HG02588 (cell line): ENCODE measurements around the gene HJURP.
"Not testable (repeated sequence)": the region's sequence is repeated elsewhere in the genome, so short reads cannot be mapped to it uniquely, and the experiment has no call there.

ENCODE experiments used
- ATAC-seq: cut with Tn5 transposase; IDR thresholded peaks from one replicate; pipeline ENCODE4 v1.9.1; 2021; ENCODE audit warnings: mild to moderate bottlenecking, moderate library complexity; ENCODE audit not compliant: unreplicated experiment

HJURP gene, protein sequence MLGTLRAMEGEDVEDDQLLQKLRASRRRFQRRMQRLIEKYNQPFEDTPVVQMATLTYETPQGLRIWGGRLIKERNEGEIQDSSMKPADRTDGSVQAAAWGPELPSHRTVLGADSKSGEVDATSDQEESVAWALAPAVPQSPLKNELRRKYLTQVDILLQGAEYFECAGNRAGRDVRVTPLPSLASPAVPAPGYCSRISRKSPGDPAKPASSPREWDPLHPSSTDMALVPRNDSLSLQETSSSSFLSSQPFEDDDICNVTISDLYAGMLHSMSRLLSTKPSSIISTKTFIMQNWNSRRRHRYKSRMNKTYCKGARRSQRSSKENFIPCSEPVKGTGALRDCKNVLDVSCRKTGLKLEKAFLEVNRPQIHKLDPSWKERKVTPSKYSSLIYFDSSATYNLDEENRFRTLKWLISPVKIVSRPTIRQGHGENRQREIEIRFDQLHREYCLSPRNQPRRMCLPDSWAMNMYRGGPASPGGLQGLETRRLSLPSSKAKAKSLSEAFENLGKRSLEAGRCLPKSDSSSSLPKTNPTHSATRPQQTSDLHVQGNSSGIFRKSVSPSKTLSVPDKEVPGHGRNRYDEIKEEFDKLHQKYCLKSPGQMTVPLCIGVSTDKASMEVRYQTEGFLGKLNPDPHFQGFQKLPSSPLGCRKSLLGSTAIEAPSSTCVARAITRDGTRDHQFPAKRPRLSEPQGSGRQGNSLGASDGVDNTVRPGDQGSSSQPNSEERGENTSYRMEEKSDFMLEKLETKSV

DNA sequence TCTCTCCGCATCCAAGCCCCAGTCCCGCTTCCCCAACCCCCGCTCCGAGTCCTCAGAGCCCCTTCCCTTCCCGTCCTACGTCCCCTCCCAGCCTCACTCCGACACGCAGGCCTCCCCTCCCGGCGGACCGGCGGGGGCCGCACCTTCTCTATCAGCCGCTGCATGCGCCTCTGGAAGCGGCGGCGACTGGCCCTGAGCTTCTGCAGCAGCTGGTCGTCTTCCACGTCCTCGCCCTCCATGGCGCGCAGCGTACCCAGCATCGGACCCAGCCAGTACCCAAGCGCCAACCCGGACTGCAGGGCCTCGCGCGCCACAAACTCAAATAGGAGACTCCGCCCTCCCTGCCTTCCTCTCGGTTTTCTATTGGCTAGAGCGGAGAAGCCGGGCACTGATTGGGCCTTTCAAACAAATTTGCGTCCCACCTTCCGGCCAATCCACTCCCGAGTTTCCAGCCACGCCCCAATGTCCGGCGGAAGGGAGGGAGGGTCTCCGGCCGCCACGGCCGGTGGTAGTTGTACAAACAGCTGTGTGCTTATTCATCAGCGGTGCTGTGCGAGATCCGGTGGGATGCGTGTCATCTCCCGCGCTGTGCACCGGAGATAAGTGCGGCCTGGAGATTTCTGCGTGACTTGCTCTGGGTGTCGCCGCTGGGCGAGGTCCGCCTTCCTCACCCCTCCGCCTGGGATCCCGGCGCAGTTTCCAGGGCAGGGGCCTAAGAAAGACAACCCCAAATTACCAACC lies at the start of gene HJURP:
Gene HJURP (minus strand): TSS at position 295 of the 741 bp plus-strand sequence. CDS start 35 bp downstream, at position 260.
- peak; percentile 97 for ATAC-seq

DNA sequence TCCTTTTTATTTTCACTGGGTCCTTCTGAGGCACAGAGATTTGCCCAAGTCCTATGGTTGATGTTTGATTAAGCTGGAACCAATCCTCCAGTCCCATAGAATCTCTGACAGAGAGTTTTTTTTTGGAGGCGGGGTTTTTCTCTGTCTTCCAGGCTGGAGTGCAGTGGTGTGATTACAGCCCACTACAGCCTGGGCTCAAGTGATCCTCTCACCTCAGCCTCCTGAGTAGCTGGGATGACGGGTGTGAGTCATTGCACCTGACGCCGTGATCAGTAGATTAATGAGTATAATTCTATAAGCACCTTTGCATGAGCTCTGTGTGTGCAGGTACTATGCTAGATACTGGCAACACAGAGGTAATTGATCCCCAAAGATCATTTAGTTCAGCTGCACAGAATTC lies 47.5 kb upstream of the HJURP start:
- no peak for ATAC-seq

DNA sequence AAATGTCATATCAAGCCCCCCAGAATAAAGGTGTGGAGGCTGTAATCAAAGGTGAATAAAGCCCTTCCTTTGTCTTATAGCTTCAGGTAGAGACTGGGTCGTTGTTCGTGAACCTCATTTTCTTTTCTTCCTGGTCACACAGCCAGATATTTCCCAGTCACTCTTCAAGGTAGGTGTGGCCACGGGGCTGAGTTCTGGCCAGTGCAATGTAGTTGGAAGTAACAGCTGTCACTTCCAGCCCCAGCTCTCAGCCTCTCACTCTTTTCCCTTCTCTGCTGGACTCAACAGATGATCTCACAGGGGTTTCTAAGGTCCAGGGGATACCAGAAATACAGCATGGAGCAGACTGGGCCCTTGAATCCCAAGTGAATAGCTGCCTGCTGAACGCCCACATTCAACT lies 47.0 kb upstream of the HJURP start:
- ATAC-seq, result no peak

DNA sequence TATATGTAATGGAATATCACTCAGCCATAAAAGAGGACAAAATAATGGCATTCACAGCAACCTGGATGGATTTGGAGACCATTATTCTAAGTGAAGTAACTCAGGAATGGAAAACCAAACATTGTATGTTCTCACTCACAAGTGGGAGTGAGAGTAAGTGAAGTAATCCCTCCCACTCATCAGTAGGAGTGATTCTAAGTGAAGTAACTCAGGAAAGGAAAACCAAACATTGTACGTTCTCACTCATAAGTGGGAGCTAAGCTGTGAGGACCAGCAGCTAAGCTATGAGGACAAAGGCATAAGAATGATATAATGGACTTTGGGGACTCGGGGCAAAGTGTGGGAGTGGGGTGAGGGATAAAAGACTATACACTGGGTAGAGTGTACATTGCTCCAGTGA lies 41.9 kb upstream of the HJURP start:
- ATAC-seq, result not testable (repeated sequence)

DNA sequence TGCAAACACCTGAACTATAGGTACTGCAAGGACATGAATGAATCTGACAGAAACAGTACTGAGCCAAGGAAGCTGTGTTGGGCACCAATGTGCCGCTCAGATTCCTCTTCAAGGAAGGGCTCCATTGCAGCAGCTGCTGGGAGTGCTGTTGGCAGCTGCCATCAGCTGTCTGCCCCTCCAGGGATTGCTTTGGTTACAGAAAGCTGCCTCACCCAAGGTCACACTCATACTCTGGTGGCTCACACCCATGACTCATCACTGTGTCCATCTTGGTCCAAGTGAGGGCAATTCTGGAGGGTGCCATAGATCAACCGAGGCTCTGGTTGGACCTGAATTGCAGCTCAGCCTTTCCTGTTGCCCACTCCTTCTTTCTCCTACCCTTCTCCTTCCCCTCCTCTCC lies 38.5 kb upstream of the HJURP start:
- ATAC-seq, result no peak

DNA sequence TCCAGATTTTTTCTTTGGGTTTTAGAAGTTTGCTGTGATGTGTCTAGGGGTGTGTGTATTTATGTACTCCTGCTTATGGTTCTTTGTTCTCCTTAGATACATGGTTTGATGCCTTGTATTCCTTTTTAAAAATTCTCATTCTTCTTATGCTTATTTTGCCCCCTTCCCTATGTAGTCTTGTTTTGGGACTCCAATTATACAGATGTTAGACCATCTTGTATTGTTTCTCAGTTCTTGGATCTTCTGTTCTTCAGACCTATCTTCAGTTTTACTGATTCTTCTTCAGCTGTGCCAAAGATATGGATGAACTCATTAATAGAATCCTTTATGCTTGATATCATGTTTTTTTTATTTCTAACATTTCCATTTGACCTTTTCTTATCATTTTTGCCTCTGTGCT lies 28.0 kb upstream of the HJURP start:
- ATAC-seq, result no peak

DNA sequence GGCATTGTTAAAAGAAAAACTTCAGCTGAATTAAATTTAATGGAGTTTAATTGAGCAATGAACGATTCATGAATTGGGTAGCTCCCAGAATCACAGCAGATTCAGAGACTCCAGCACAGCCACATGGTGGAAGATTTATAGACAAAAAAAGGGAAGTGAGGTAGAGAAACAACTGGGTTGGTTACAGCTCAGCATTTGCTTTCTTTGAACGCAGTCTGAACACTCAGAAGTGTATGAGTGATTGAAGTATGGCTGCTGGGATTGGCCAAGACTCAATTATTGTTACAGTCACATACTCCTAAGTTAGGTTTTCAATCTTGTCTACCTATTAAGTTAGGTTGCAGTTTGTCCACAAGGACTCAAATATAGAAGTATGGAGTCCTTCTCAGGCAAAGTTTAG lies 17.8 kb upstream of the HJURP start:
- ATAC-seq, result not testable (repeated sequence)

DNA sequence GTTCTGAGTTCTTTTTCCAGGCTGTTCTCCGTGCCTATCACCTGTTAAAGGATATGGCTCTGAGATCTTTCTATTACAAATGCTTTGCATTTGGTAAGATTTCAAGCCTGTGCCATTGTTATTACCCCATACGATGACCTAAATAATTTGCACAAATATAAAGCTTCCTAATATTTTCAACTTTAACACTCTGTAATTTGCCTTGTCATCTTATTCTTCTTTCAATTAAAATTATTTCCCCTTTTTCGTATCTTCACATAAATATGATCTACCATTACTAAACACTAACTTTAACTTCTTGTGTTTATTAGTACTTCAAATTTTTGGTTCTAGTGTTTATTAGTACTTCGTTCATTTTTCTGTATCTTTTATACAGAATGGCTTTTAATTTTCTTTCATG lies 17.1 kb upstream of the HJURP start:
- ATAC-seq, result no peak

DNA sequence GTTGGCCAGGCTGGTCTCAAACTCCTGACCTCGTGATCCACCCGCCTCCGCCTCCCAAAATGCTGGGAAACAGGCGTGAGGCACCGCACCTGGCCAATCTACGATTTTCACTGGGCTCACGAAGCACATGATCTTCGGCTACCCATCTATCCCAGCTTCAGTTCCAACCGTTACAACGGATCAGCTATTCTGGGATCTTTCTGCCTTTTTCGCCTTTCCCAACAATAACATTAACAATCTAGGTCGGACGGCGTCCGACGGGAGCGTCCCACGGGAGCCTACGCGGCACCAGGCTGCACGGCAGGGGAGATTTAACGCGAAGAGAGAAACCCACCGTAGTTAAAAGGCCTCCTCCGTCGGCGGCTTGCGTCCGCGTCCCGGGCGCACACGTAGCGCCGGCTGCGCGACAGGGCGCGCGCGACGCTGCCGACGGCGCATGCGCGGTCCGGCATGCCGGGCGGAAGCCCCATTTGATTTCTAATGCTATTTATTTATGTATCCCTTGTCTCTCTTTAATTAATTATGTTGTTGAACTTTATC lies 13.7 kb upstream of the HJURP start, which contains the start of gene MSL3B:
Gene MSL3B (minus strand): TSS at position 394 of the 540 bp plus-strand sequence.
- ATAC-seq, result peak; percentile 69

DNA sequence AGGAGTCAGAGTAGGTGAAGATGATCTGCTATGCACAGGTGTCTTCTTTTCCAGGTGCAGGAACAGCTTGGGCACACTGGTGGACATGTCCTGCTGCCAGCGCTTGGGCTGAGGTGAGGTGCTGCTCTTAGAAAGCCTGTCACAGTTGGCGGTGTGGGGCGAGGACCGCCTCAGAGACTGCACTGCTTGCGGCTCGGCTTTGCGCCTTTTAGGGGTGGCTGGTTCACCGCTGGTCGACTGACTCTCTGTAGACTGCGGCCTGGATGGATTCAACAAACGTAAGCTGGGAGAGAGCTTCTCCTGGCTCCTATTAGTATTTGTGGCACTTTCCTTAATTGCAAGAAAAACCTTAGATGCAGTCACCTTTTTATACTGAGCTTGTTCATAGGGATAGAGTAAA lies 12.1 kb upstream of the HJURP start:
- ATAC-seq, result no peak

DNA sequence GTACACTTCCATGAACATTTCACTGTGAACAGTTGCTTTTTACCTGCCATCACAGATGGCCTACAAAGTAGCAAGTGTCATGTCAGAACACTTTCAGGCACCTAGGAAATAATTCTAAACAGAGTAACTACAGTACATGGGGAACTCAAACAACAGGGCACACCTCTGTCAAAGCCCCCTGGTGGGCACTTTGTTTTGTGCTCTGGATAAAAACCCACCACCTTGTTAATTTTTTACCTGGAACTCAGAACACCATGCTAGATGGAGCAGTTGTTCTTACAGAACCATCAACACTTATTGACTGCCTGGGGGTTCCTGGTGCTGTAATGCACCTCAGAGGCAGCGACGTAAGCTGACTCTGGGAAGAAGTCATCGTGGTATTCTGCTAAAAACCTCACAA lies 11.5 kb upstream of the HJURP start:
- ATAC-seq, result no peak

DNA sequence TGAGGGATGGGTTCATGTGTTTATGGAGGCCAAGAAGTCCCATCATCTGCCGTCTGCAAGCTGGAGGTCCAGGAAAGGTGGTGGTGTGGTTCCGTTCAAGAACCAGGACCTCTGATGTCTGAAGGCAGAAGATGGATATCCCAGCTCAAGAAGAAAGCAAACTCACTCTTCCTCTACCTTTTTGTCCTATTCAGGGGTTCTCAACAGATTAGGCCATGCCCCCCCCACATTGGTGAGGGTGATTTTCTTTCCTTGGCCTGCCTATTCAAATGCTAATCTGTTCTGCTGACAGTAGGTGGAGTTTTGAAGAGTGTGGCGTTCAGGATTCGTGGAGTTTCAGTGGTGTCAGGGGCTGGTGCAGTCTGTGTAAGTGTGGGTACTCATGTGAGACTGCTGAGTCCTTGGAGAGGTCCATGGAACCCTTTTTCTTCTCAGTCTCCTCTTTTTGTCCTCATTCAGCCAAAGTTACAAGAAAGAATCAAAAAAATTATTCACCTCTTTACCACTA lies 8.0 kb upstream of the HJURP start:
- ATAC-seq, result no peak

DNA sequence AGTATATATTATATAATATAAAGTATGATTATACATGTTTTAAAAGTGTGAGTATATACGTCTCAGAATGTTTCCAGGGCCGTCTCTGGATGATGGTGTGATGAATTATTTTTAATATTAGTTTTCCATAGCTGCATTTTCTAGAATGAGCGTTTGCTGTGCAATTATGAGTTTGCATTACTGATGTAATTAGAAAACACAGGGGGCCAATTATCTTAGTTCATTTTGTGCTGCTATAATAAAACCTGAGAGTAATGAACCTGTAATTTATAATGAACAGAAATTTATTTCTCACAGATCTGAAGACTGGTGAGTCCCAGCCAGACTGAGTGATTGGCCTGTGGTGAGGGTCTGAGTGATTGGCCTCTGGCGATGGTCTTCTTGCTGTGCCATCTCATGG lies 4.0 kb upstream of the HJURP start:
- ATAC-seq, result no peak

DNA sequence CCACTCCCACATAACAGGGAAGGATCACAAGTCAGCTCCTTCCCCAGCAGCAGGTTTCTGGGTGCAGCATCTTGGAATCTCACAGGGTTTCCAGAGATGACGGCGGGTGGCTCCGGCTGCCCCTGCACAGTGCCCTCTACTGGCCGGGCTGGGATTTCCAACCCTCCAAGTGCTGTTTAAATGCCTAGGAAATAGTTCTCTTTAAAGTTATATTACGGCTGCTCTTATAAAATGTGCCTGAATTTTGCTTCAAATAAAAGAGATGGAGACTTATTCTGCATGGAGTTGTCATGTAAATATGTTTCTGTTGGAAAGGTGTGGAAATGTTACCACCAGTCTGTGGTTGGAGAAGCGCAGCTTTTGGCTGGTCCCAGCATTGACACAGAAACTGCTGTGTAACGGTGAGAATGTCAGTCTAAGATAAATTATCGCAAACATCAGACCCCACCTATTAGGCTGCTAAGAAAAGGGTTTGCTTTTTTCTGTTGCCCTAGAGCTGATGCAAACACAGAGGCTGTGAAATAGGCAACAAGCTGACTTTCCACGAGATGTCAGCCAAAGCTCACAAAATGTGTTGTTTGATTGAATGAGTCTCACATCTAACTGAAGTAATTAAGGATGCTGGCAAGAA lies 3.3 kb upstream of the HJURP start:
- ATAC-seq, result no peak

DNA sequence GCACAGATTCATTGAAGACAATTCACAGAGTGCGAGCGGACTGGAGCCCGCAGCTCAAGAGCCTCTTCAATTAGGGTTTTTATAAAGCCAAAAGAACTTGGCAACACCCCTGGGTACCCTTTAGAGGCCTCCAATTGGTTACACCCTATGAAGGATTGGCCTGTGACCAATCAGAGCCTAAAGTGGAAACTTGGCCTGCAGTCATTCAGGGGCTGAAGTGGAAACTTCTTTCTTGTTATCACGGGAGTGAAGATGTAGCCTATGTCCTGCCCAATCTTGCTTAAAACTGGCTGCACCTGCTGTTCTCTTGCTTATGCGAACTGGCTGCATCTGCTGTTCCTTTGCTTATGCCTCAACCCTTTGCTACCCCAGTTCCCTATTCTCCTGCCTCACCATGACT lies 1.8 kb upstream of the HJURP start:
- no peak for ATAC-seq

DNA sequence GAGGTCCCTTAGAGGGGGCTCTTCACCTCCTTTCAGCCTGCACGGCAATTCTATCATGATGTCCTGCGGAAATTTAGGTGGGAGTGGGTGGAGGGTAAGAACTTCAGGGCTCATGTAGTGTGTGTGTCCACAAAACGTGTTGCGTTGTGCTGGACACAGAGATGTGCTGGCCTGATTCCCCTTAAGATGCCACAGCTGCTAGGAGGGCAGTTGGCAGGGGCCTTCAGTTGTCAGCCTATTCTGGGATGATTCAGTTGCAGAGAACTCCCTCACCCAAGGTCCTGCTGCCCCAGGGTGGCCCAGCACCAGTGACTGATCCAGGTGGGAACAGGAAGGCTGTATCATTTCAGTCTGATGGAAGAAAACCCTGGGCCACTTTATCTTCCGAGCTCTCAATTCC lies 1.0 kb upstream of the HJURP start:
- ATAC-seq, result no peak

DNA sequence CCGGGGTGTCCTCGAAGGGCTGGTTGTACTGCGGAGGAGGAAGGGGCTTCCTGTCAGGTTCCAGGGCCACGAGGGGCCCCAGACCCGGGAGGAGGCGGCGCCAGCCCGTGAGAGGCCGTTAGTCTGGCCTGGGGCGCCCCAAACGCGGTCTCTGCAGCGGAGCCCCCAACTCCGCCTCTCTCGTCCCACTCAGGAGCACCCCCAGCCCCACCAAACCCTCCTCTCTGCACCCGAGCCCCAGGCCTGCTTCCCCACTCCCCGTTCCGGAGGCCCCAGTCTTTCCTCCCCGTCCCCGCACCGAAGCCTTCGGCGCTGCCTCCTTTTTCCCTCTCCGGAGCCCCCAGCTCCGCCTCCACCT lies 473 bp downstream of the HJURP start:
- ATAC-seq, result no peak

DNA sequence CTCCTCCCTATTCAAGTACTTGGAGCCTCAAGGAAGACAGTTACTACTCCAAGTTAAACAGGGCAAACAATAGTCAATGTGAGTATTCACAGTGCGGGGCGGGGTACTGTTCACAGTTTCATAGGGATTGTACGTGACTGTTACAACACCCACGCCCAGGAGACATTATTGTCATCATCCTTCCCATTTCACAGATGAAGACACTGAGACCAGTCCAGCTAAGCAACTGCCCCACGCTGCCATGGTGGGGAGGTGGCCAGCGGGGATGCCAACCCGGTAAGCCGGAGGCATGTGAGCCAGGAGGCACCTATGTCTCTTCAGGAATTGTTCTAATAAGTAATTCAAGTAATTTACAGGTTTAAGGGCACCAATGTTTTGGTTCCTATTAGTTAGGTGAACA lies 982 bp downstream of the HJURP start:
- ATAC-seq, result no peak

DNA sequence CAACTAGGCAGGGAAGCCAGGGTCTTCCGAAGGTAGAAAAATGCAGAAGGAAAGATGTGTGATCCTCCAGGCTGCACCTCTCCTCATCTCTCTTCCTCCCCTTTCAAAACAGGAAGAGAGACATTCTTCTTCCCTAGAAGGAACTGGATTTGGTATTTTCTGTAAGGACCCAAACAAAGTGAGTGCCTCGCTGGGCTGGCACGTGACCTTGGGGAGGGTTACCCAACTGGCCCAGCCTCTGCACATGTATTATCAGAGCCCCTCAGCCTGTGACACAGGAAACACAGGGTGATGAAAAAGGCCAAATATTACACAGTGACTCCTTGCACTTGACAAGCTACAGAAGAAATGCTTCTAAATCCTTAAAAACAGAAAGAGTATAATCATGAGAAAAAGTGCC lies 2.3 kb downstream of the HJURP start:
- no peak for ATAC-seq

DNA sequence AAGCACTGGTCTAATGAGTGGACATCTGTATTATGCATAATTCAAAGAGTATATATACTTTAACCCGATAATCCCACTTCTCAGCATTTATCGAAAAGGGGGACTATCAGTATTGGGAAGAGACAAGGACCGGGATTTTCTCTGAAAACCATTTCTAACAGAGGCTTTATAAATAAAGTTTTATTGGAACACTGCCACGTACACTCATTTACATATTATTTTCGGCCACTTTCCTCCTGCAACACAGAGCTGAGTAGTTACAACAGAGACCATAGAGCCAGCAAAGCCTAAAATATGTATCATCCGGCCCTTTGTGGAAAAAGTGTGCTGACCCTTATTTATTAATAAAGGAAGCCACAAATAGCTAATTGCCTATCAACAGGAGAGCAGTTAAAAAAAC lies 3.2 kb downstream of the HJURP start:
- ATAC-seq, result no peak

DNA sequence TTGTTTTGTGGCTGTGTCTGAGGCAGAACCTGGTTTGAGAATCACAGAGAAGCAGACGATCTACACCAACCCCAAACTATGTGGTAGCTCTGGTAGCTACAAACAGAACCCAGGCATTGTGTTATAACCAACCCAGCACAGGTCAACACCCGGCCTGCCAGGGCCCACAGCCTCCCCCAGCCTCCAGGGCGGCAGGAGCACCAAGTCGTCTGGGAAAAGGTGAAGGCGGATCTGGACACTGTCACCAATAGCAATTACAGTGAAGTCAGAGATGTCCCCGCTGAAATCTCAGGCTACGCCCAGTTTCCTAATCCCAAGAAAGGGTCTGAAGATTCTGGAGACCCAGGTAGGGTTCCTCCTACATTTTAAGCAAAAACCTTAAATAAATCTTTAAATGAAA lies 3.6 kb downstream of the HJURP start:
- ATAC-seq, result no peak
